Osteoblast (primary cell): Measurements from ENCODE around the gene EMC8. TPM values are rescaled to one million over a fixed set of nuclear protein-coding genes. Genes with fewer than 3 reads are reported as not detected.

ENCODE experiments used
- DNase-seq: peaks from one replicate; pipeline ENCODE4 v3.0.0; 2011; ENCODE audit warnings: low spot score, mixed read lengths; ENCODE audit not compliant: insufficient read length; ENCODE audit errors: missing footprints
- H2AFZ ChIP-seq: 2 replicates; pipeline ENCODE4 v1.6.0; 2011; ENCODE audit warnings: mild to moderate bottlenecking, low read length
- H3K27ac ChIP-seq: 2 replicates; pipeline ENCODE4 v1.5.1; 2011; ENCODE audit warnings: mild to moderate bottlenecking, low read depth, low read length, moderate library complexity
- H3K27me3 ChIP-seq: 2 replicates; pipeline ENCODE4 v1.6.0; 2012; ENCODE audit warnings: mild to moderate bottlenecking, control low read depth, inconsistent platforms, low read length, moderate library complexity; ENCODE audit not compliant: insufficient read depth
- H3K36me3 ChIP-seq: 2 replicates; pipeline ENCODE4 v1.5.1; 2011; ENCODE audit warnings: mild to moderate bottlenecking, low read length, control low read depth, moderate library complexity; ENCODE audit not compliant: insufficient read depth
- H3K4me1 ChIP-seq: 2 replicates; pipeline ENCODE4 v1.5.1; 2011; ENCODE audit warnings: mild to moderate bottlenecking, low read length, control low read depth, moderate library complexity; ENCODE audit not compliant: insufficient read depth
- H3K4me2 ChIP-seq: 2 replicates; pipeline ENCODE4 v1.6.0; 2011; ENCODE audit warnings: mild to moderate bottlenecking, low read length; ENCODE audit not compliant: insufficient read depth
- H3K4me3 ChIP-seq: fragments of 200-600 bp; sonication (generic); 3 replicates; pipeline ENCODE4 v1.5.1; 2012; ENCODE audit warnings: mild to moderate bottlenecking, low read length, inconsistent platforms; ENCODE audit not compliant: insufficient read depth
- H3K79me2 ChIP-seq: 2 replicates; pipeline ENCODE4 v1.6.0; 2012; ENCODE audit warnings: mild to moderate bottlenecking, low read length, control low read depth, inconsistent platforms; ENCODE audit not compliant: insufficient read depth
- H3K9me3 ChIP-seq: 2 replicates; pipeline ENCODE4 v1.5.1; 2011; ENCODE audit warnings: low read depth, low read length, control low read depth
- H4K20me1 ChIP-seq: 2 replicates; pipeline ENCODE4 v1.6.0; 2012; ENCODE audit warnings: mild to moderate bottlenecking, low read length, control low read depth; ENCODE audit not compliant: insufficient read depth
- CTCF ChIP-seq: IDR thresholded peaks from 2 replicates; pipeline ENCODE4 v1.5.1; 2011; ENCODE audit warnings: mild to moderate bottlenecking, low read depth, low read length, moderate library complexity; ENCODE audit errors: extremely low read depth
- total RNA-seq: library from RNA; depleted of rRNA; stranded (reverse); fragments of >200 nt; gene quantifications from 2 replicates; pipeline ENCODE4 v1.2.3, GENCODE V29; 2012

Gene EMC8
- total RNA-seq, 1 donor, result 28.6 TPM

GRCh38 chr16:85833219-85833920 lies 34.0 kb upstream of the EMC8 start:
- H3K27me3 ChIP-seq, result peaks cover 10% of the 10 kb centered on the region
- H3K36me3 ChIP-seq, result no peaks in the 10 kb centered on the region
- H4K20me1 ChIP-seq, result no peaks in the 10 kb centered on the region
- H3K4me2 ChIP-seq, result no peak overlapping the region
- no peak overlapping the region for H3K4me3 ChIP-seq
- DNase-seq, result no peak
- no peaks in the 10 kb centered on the region for H3K79me2 ChIP-seq
- TF ChIP-seq CTCF, result no peak
- no peak overlapping the region for H3K27ac ChIP-seq
- no peak overlapping the region for H2AFZ ChIP-seq
- no peaks in the 10 kb centered on the region for H3K9me3 ChIP-seq
- H3K4me1 ChIP-seq, result no peaks in the 10 kb centered on the region

- H3K4me3 ChIP-seq, result no peak overlapping the region
Observed at GRCh38 chr16:85832570-85833218, 33.4 kb upstream of the EMC8 start.

GRCh38 chr16:85830821-85831220 lies 31.5 kb upstream of the EMC8 start:
- Histone ChIP-seq H3K9me3 (no peaks in the 10 kb centered on the region), H3K27ac (no peak overlapping the region), H3K36me3 (no peaks in the 10 kb centered on the region), H3K27me3 (no peaks in the 10 kb centered on the region), H3K79me2 (no peaks in the 10 kb centered on the region), H4K20me1 (no peaks in the 10 kb centered on the region), H3K4me3 (no peak overlapping the region), H3K4me2 (no peak overlapping the region), H2AFZ (no peak overlapping the region), H3K4me1 (no peaks in the 10 kb centered on the region)
- no peak for DNase-seq
- no peak for TF ChIP-seq CTCF

More at GRCh38 chr16:85832570-85833218, 33.4 kb upstream of the EMC8 start:
- H3K27me3 ChIP-seq, result peaks cover 10% of the 10 kb centered on the region
- H3K27ac ChIP-seq, result no peak overlapping the region
- H3K79me2 ChIP-seq, result no peaks in the 10 kb centered on the region
- H2AFZ ChIP-seq, result no peak overlapping the region
- no peaks in the 10 kb centered on the region for H4K20me1 ChIP-seq
- H3K4me1 ChIP-seq, result no peaks in the 10 kb centered on the region
- no peaks in the 10 kb centered on the region for H3K9me3 ChIP-seq
- no peak for DNase-seq
- no peaks in the 10 kb centered on the region for H3K36me3 ChIP-seq
- H3K4me2 ChIP-seq, result no peak overlapping the region
- TF ChIP-seq CTCF, result no peak

GRCh38 chr16:85829751-85830445 lies 30.6 kb upstream of the EMC8 start:
- no peak overlapping the region for H3K4me2 ChIP-seq
- H3K36me3 ChIP-seq, result no peaks in the 10 kb centered on the region
- no peaks in the 10 kb centered on the region for H3K4me1 ChIP-seq
- H3K27me3 ChIP-seq, result no peaks in the 10 kb centered on the region
- no peak for TF ChIP-seq CTCF
- no peaks in the 10 kb centered on the region for H3K9me3 ChIP-seq
- H3K27ac ChIP-seq, result no peak overlapping the region
- H3K4me3 ChIP-seq, result no peak overlapping the region
- no peaks in the 10 kb centered on the region for H3K79me2 ChIP-seq
- DNase-seq, result no peak
- no peaks in the 10 kb centered on the region for H4K20me1 ChIP-seq
- H2AFZ ChIP-seq, result no peak overlapping the region
